DND-41 (cell line): ENCODE measurements around the gene ARHGEF3.

Experiments
- ATAC-seq: fragments of 200-7000 bp; cut with Tn5 transposase; 3 replicates; pipeline ENCODE4 v1.9.1; 2021; ENCODE audit warnings: low read depth; ENCODE audit not compliant: insufficient read depth
- DNase-seq: peaks from one replicate; pipeline ENCODE4 v3.0.0-alpha.2; 2020
- H2AFZ ChIP-seq: 2 replicates; pipeline ENCODE4 v1.6.0; 2012; ENCODE audit warnings: low read depth, low read length
- H3K27ac ChIP-seq: 2 replicates; pipeline ENCODE4 v1.5.1; 2012; ENCODE audit warnings: low read length, inconsistent platforms
- H3K27me3 ChIP-seq: fragments of 200-600 bp; sonication (generic); 2 replicates; pipeline ENCODE4 v1.6.0; 2012; ENCODE audit warnings: low read length, mild to moderate bottlenecking, inconsistent platforms; ENCODE audit not compliant: insufficient read depth, poor library complexity
- H3K36me3 ChIP-seq: 2 replicates; pipeline ENCODE4 v1.5.1; 2012; ENCODE audit warnings: low read length, inconsistent platforms; ENCODE audit not compliant: insufficient read depth
- H3K4me1 ChIP-seq: 2 replicates; pipeline ENCODE4 v1.5.1; 2012; ENCODE audit warnings: mild to moderate bottlenecking, low read length; ENCODE audit not compliant: insufficient read depth
- H3K4me2 ChIP-seq: 2 replicates; pipeline ENCODE4 v1.6.0; 2012; ENCODE audit warnings: mild to moderate bottlenecking, moderate library complexity, low read length, inconsistent platforms; ENCODE audit not compliant: insufficient read depth
- H3K4me3 ChIP-seq, 2 experiments: fragments of 200-600 bp in 1 of 2; shearing (Covaris generic) in 1 of 2; 2 replicates each; pipeline ENCODE4 v1.5.1; 2012 to 2016; ENCODE audit warnings: inconsistent platforms in 2 of 2, low read length in 2 of 2, mild to moderate bottlenecking in 2 of 2, low read depth in 1 of 2, moderate library complexity in 1 of 2
- H3K79me2 ChIP-seq: 2 replicates; pipeline ENCODE4 v1.6.0; 2012; ENCODE audit warnings: low read length, inconsistent platforms; ENCODE audit not compliant: insufficient read depth
- H3K9ac ChIP-seq: 2 replicates; pipeline ENCODE4 v1.6.0; 2012; ENCODE audit warnings: low read depth, mild to moderate bottlenecking, inconsistent platforms, low read length, moderate library complexity
- H3K9me3 ChIP-seq: 2 replicates; pipeline ENCODE4 v1.5.1; 2012; ENCODE audit warnings: low read length, moderate library complexity, mild to moderate bottlenecking, inconsistent platforms; ENCODE audit not compliant: insufficient read depth, severe bottlenecking
- H4K20me1 ChIP-seq: 2 replicates; pipeline ENCODE4 v1.6.0; 2012; ENCODE audit warnings: low read length; ENCODE audit not compliant: insufficient read depth
- CTCF ChIP-seq: IDR thresholded peaks from 2 replicates; pipeline ENCODE4 v1.5.1; 2012; ENCODE audit warnings: borderline replicate concordance, low read length, moderate library complexity, mild to moderate bottlenecking; ENCODE audit not compliant: poor library complexity, severe bottlenecking; ENCODE audit errors: extremely low read depth
- EZH2 ChIP-seq: IDR thresholded peaks from 3 replicates; pipeline ENCODE4 v1.6.1; 2012; ENCODE audit warnings: borderline replicate concordance, low read depth, mild to moderate bottlenecking, moderate library complexity, low read length, inconsistent platforms; ENCODE audit not compliant: severe bottlenecking

ARHGEF3 gene

GRCh38 chr3:56754741-56755417 is 46.9 kb downstream of the ARHGEF3 start:
- H3K4me3 ChIP-seq: no peak overlapping the region
- H3K27ac ChIP-seq: no peak overlapping the region
- no peak overlapping the region for H2AFZ ChIP-seq
- no peak overlapping the region for H3K4me2 ChIP-seq
- H3K9ac ChIP-seq: no peak overlapping the region
- H3K9me3 ChIP-seq: no peaks in the 10 kb centered on the region
- DNase-seq: no peak
- H3K4me1 ChIP-seq: 0 out of 2 replicates have a peak, but pooled peaks cover 4% of the 10 kb centered on the region
- peaks cover 77% of the 10 kb centered on the region for H3K36me3 ChIP-seq
- H3K79me2 ChIP-seq: peaks cover 53% of the 10 kb centered on the region
- no peaks in the 10 kb centered on the region for H3K27me3 ChIP-seq
- TF ChIP-seq CTCF (no peak), EZH2 (no peak)
- ATAC-seq: no peak
- H4K20me1 ChIP-seq: peaks cover 20% of the 10 kb centered on the region; the same call in 1 of the 2 replicates

- H4K20me1 ChIP-seq: peaks cover 18% of the 10 kb centered on the region; the same call in 1 of the 2 replicates
- no peaks in the 10 kb centered on the region for H3K9me3 ChIP-seq
- 0 out of 2 replicates have a peak, but pooled peaks cover 4% of the 10 kb centered on the region for H3K4me1 ChIP-seq
- no peaks in the 10 kb centered on the region for H3K27me3 ChIP-seq
- no peak overlapping the region for H3K4me2 ChIP-seq
- TF ChIP-seq CTCF: no peak
- no peak for TF ChIP-seq EZH2
- no peak overlapping the region for H3K4me3 ChIP-seq
- H3K9ac ChIP-seq: no peak overlapping the region
- H2AFZ ChIP-seq: no peak overlapping the region
- H3K27ac ChIP-seq: no peak overlapping the region
- no peak for ATAC-seq
- no peak for DNase-seq
- H3K79me2 ChIP-seq: peaks cover 39% of the 10 kb centered on the region
- peaks cover 82% of the 10 kb centered on the region for H3K36me3 ChIP-seq
Observed at GRCh38 chr3:56753206-56753820, 48.4 kb downstream of the ARHGEF3 start.

- DNase-seq: no peak
- Histone ChIP-seq H3K4me3 (no peak overlapping the region), H3K79me2 (peaks cover 23% of the 10 kb centered on the region), H3K4me2 (no peak overlapping the region), H3K9me3 (no peaks in the 10 kb centered on the region), H2AFZ (no peak overlapping the region), H3K9ac (no peak overlapping the region), H3K27ac (no peak overlapping the region), H3K4me1 (0 out of 2 replicates have a peak, but pooled peaks cover 1% of the 10 kb centered on the region), H3K36me3 (peaks cover 90% of the 10 kb centered on the region), H3K27me3 (no peaks in the 10 kb centered on the region), H4K20me1 (peaks cover 15% of the 10 kb centered on the region; the same call in 1 of the 2 replicates)
- ATAC-seq: no peak
- TF ChIP-seq EZH2: no peak
- no peak for TF ChIP-seq CTCF
Observed at GRCh38 chr3:56751056-56751707, 50.6 kb downstream of the ARHGEF3 start.
